Endothelial cell of umbilical vein (primary cell): ENCODE results near the gene SSC5D.

ENCODE experiments used
- MAX ChIP-seq: IDR thresholded peaks from 2 replicates; pipeline ENCODE4 v1.6.1; 2011; ENCODE audit not compliant: insufficient read depth, insufficient read length
- TF ChIP-seq, protein P1 (sequence below), 2 donors: IDR thresholded peaks; 1 replicate in 1 of 2; 2 replicates in 1 of 2; pipeline ENCODE4 v1.5.1; 2011; ENCODE audit warnings: low read length in 2 of 2, mild to moderate bottlenecking in 2 of 2, moderate library complexity in 2 of 2, control low read depth in 1 of 2, inconsistent platforms in 1 of 2, low read depth in 1 of 2; ENCODE audit not compliant: insufficient read depth in 1 of 2; ENCODE audit errors: extremely low read depth in 1 of 2

GRCh38 chr19:55553217-55554182 lies 65.3 kb downstream of the SSC5D start:
- TF ChIP-seq, protein P1, sequence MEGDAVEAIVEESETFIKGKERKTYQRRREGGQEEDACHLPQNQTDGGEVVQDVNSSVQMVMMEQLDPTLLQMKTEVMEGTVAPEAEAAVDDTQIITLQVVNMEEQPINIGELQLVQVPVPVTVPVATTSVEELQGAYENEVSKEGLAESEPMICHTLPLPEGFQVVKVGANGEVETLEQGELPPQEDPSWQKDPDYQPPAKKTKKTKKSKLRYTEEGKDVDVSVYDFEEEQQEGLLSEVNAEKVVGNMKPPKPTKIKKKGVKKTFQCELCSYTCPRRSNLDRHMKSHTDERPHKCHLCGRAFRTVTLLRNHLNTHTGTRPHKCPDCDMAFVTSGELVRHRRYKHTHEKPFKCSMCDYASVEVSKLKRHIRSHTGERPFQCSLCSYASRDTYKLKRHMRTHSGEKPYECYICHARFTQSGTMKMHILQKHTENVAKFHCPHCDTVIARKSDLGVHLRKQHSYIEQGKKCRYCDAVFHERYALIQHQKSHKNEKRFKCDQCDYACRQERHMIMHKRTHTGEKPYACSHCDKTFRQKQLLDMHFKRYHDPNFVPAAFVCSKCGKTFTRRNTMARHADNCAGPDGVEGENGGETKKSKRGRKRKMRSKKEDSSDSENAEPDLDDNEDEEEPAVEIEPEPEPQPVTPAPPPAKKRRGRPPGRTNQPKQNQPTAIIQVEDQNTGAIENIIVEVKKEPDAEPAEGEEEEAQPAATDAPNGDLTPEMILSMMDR (IDR thresholded peaks at IDR 0.05; ENCODE audit: extremely low read depth in 1 of 2, insufficient read depth in 1 of 2, low read depth in 1 of 2, low read length in 2 of 2), result no peak
- TF ChIP-seq MAX, result no peak
